NCI-H2227 treated with DMSO at 0.1 percent for 48 hours (cell line): ENCODE data around the gene RNF121.
"Not testable (repeated sequence)": the region's sequence is repeated elsewhere in the genome, so short reads cannot be mapped to it uniquely, and the experiment has no call there.

ENCODE experiments used
- DNase-seq: peaks from one replicate; lab custom pipeline; 2025; lab: John Stamatoyannopoulos, UW

The RNF121 gene

GRCh38 chr11:71928737-71929443, at the start of gene RNF121:
Gene RNF121 (plus strand): TSS chr11:71929046. CDS start chr11:71929062, 16 bp downstream.
- peak; percentile 100 for DNase-seq

- not testable (repeated sequence) for DNase-seq
Observed at GRCh38 chr11:71885806-71886205, 43.0 kb upstream of the RNF121 start.

- DNase-seq: not testable (repeated sequence)
Observed at GRCh38 chr11:71888335-71889010, 40.4 kb upstream of the RNF121 start.

GRCh38 chr11:71889181-71889872, 39.5 kb upstream of the RNF121 start:
- DNase-seq: not testable (repeated sequence)

GRCh38 chr11:71895961-71896360, 32.9 kb upstream of the RNF121 start:
- DNase-seq: no peak

- not testable (repeated sequence) for DNase-seq
Observed at GRCh38 chr11:71901137-71901536, 27.7 kb upstream of the RNF121 start.

GRCh38 chr11:71908218-71908617, 20.6 kb upstream of the RNF121 start:
- DNase-seq: no peak

- DNase-seq: not testable (repeated sequence)
Observed at GRCh38 chr11:71910775-71911174, 18.1 kb upstream of the RNF121 start.

GRCh38 chr11:71911321-71911985, 17.4 kb upstream of the RNF121 start:
- not testable (repeated sequence) for DNase-seq

- DNase-seq: not testable (repeated sequence)
Observed at GRCh38 chr11:71911986-71912340, 16.9 kb upstream of the RNF121 start.

GRCh38 chr11:71913756-71914526, 14.9 kb upstream of the RNF121 start:
- no peak for DNase-seq

GRCh38 chr11:71914617-71915189, 14.1 kb upstream of the RNF121 start:
- no peak for DNase-seq

- DNase-seq: no peak
Observed at GRCh38 chr11:71917646-71918140, 11.2 kb upstream of the RNF121 start.

GRCh38 chr11:71927820-71928736, 768 bp upstream of the RNF121 start, which contains the start of gene XNDC1N:
Gene XNDC1N (minus strand): TSS chr11:71928594. CDS start chr11:71923353, 5,241 bp downstream.
- peak; percentile 100 for DNase-seq

- DNase-seq: no peak
Observed at GRCh38 chr11:71929491-71929890, 645 bp downstream of the RNF121 start.

- DNase-seq: no peak
Observed at GRCh38 chr11:71930556-71931244, 1.9 kb downstream of the RNF121 start.

GRCh38 chr11:71931245-71931602, 2.4 kb downstream of the RNF121 start:
- DNase-seq: peak; percentile 8

GRCh38 chr11:71933141-71933933, 4.5 kb downstream of the RNF121 start:
- no peak for DNase-seq
